ENCODE data around the gene ZSCAN16. TPM values are rescaled to one million over a fixed set of nuclear protein-coding genes. Genes with fewer than 3 reads are reported as not detected.

The ZSCAN16 gene
- total RNA-seq, 4 donors from 2014 or later: 7.5 to 19.5 (median 9.5) TPM; not detected in 1

DNA sequence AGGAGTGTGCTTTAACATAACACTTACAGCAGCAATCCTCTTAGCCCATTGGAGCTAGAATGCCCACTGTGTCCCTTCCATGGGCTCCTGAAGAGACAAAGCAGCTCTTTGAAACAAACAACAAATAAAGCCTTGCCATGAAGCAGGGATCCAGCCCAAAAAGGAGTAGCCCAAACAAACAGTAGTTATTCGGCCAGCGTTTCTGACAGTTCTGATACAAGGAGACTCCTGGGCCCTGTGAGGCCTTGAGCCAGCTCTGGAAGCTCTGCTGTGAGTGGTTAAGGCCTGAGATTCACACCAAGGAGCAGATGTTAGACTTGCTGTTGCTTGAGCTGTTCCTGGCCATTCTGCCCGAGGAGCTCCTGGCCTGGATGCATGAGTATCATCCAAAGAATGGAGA, 16.9 kb upstream of the ZSCAN16 start:
- peaks cover 0 to 5% (median 2%) of the 10 kb centered on the region in 4 donors for H3K4me1 ChIP-seq
- DNase-seq: no peak
- intact Hi-C loops (cut with DNase I; ENCODE audit: low total_unique reads): no loop called here
- no peaks in the 10 kb centered on the region for H3K36me3 ChIP-seq
- H3K27me3 ChIP-seq: no peaks in the 10 kb centered on the region
- in situ Hi-C loops (cut with MboI; ENCODE audit: low pct_ligation_motif_present in 1 of 4, low pct_unique_long_range_greater_than_20kb in 1 of 4, low sequenced_read_pairs in 3 of 4): no loop called here
- H3K4me3 ChIP-seq: no peak overlapping the region
- no peaks in the 10 kb centered on the region for H3K9me3 ChIP-seq
- 80 to 88% methylated on average over 1 to 3 of the region's 3 CpGs for WGBS, 2 donors (ENCODE audit: low coverage in 1 of 2)
- TF ChIP-seq CTCF (IDR thresholded peaks at IDR 0.05): no peak
- no peak for TF ChIP-seq POLR2A (IDR thresholded peaks at IDR 0.05)
- TF ChIP-seq EP300 (IDR thresholded peaks at IDR 0.05; ENCODE audit: low read depth): no peak
- no peak overlapping the region for H3K27ac ChIP-seq

- TF ChIP-seq POLR2AphosphoS5 (IDR thresholded peaks at IDR 0.05) (no peak), POLR2A (IDR thresholded peaks at IDR 0.05) (no peak), CTCF (IDR thresholded peaks at IDR 0.05) (no peak)
- H3K4me1 ChIP-seq: no peaks in the 10 kb centered on the region
- intact Hi-C loops (cut with DNase I; ENCODE audit: low total_unique reads): no loop called here
- peaks cover 0 to 8% (median 0%) of the 10 kb centered on the region in 4 donors for H3K36me3 ChIP-seq
- in situ Hi-C loops (cut with MboI; ENCODE audit: low pct_ligation_motif_present in 1 of 4, low pct_unique_long_range_greater_than_20kb in 1 of 4, low sequenced_read_pairs in 3 of 4): no loop called here
- H3K4me3 ChIP-seq: no peak overlapping the region
- no peaks in the 10 kb centered on the region for H3K9me3 ChIP-seq
- H3K27me3 ChIP-seq: no peaks in the 10 kb centered on the region
- 94 to 97% methylated on average over 3 of the region's 3 CpGs for WGBS, 2 donors (ENCODE audit: low coverage in 1 of 2)
- no peak overlapping the region for H3K27ac ChIP-seq
- no peak for DNase-seq
These were observed 12.4 kb upstream of the ZSCAN16 start for GRCh38 chr6:28111964-28112363.

GRCh38 chr6:28115799-28116198, 8.6 kb upstream of the ZSCAN16 start:
- H3K36me3 ChIP-seq: peaks cover 0 to 16% (median 3%) of the 10 kb centered on the region in 4 donors

DNA sequence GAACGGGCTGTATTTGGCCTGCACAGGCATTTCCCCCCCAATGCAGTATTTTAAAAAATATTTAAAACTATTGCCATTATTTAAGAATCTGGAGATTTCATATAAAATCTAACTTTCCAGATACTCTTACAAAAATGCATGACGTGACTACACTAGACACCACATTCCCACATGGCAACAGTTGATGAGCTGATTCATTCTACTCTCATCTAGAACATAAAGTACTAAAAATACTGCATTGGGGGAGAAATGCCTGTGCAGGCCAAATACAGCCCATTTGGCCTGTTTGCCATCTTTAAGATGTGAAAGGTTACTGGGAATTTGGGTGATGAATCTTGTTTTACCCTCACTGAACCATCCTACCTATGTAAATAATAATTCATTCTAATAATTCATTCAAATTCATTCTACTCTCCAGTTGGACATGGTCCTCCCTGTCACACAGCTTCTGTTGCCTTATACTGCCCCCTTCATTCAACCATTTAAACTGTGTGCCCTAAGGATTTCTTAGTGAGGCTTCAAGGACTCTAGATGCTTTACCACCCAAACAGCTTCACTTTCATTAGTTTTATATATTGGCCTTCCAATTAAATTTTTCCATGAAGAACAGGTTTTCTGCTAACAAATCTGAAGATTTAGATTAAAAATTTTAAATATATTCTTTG, 6.9 kb upstream of the ZSCAN16 start:
- no peak for TF ChIP-seq EP300 (IDR thresholded peaks at IDR 0.05; ENCODE audit: low read depth)
- no peak for TF ChIP-seq POLR2A (IDR thresholded peaks at IDR 0.05)
- no peak for TF ChIP-seq CTCF (IDR thresholded peaks at IDR 0.05)
- TF ChIP-seq POLR2AphosphoS5 (IDR thresholded peaks at IDR 0.05): no peak
- intact Hi-C loops (cut with DNase I; ENCODE audit: low total_unique reads): no loop called here
- in situ Hi-C loops (cut with MboI; ENCODE audit: low pct_ligation_motif_present in 1 of 4, low pct_unique_long_range_greater_than_20kb in 1 of 4, low sequenced_read_pairs in 3 of 4): no loop called here
- no peak for DNase-seq
- Histone ChIP-seq H3K9me3 (no peaks in the 10 kb centered on the region), H3K27ac (no peak overlapping the region), H3K4me3 (no peak overlapping the region), H3K36me3 (peaks cover 0 to 16% (median 3%) of the 10 kb centered on the region in 4 donors), H3K27me3 (no peaks in the 10 kb centered on the region), H3K4me1 (no peaks in the 10 kb centered on the region)
- WGBS, 2 donors (ENCODE audit: low coverage in 1 of 2): 90 to 95% methylated on average over 2 of the region's 2 CpGs

More at GRCh38 chr6:28115799-28116198, 8.6 kb upstream of the ZSCAN16 start:
- intact Hi-C loops (cut with DNase I; ENCODE audit: low total_unique reads): no loop called here
- H3K9me3 ChIP-seq: no peaks in the 10 kb centered on the region
- WGBS, 2 donors (ENCODE audit: low coverage in 1 of 2): 79 to 88% methylated on average over 2 of the region's 2 CpGs
- H3K4me3 ChIP-seq: no peak overlapping the region
- TF ChIP-seq POLR2A (IDR thresholded peaks at IDR 0.05) (no peak), EP300 (IDR thresholded peaks at IDR 0.05; ENCODE audit: low read depth) (no peak), CTCF (IDR thresholded peaks at IDR 0.05) (no peak), POLR2AphosphoS5 (IDR thresholded peaks at IDR 0.05) (no peak)
- in situ Hi-C loops (cut with MboI; ENCODE audit: low pct_ligation_motif_present in 1 of 4, low pct_unique_long_range_greater_than_20kb in 1 of 4, low sequenced_read_pairs in 3 of 4): no loop called here
- H3K27ac ChIP-seq: no peak overlapping the region
- no peaks in the 10 kb centered on the region for H3K27me3 ChIP-seq
- H3K4me1 ChIP-seq: no peaks in the 10 kb centered on the region
- DNase-seq: no peak
